ENCODE data around the gene CPED1. TPM values are rescaled to one million over a fixed set of nuclear protein-coding genes. Genes with fewer than 3 reads are reported as not detected.

Gene CPED1
- total RNA-seq, 1 experiment from 2014 or later: 0.13 TPM

DNA sequence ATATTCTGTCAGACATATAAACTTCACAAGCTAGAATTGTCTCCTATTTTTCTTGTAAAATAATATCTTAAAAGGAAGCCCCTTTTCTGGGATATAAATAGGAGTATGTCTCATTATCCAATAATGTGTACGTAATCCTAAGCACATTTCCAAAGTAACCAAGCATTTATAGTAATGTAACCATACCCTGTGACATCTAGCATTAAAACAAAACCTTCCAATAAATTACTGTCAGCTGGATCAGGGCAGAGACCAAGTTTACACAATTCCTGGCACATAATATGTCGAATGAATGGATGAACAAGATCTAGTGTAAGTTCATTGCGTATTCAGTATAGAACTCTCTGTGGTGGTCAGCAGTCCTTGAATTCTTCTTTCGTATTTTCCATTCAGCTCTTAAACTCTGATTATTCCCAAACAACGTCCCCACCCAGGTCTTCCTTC lies 14.3 kb downstream of the CPED1 start:
- Histone ChIP-seq H3K79me1 (ENCODE audit: insufficient read depth, low read depth, low read length, poor library complexity, severe bottlenecking) (no peaks in the 10 kb centered on the region), H3K18ac (ENCODE audit: insufficient read length, low read depth, low read length) (no peak overlapping the region), H3K56ac (ENCODE audit: insufficient read length, low read depth, low read length) (no peak overlapping the region), H2BK12ac (ENCODE audit: insufficient read length, low read depth, low read length) (no peak overlapping the region), H2AK5ac (ENCODE audit: insufficient read length, low read length) (no peak overlapping the region), H2BK15ac (ENCODE audit: low read depth, low read length) (no peak overlapping the region), H3T11ph (ENCODE audit: low read length) (no peak overlapping the region), H3K4ac (ENCODE audit: low read depth, low read length) (no peak overlapping the region), H3K27me3 (ENCODE audit: insufficient read depth, low read length) (no peaks in the 10 kb centered on the region), H2BK120ac (ENCODE audit: low read depth, low read length, poor library complexity, severe bottlenecking) (no peak overlapping the region), H3K4me1 (ENCODE audit: insufficient read depth, low read length) (peaks cover 2% of the 10 kb centered on the region; the same call in 1 of the 2 replicates), H4K5ac (ENCODE audit: insufficient read length, low read depth, low read length) (no peak overlapping the region), H2BK20ac (ENCODE audit: low read depth, low read length, poor library complexity, severe bottlenecking) (no peak overlapping the region), H2AFZ (ENCODE audit: low read length) (no peak overlapping the region), H4K8ac (replicated peaks; ENCODE audit: insufficient read length, low read depth, low read length) (no peak overlapping the region), H2BK5ac (ENCODE audit: insufficient read length, low read length) (no peak overlapping the region), H4K91ac (ENCODE audit: insufficient read length, low read depth, low read length) (no peak overlapping the region), H3K23ac (ENCODE audit: insufficient read length, low read depth, low read length) (no peak overlapping the region), H4K20me1 (ENCODE audit: control insufficient read depth, insufficient read depth, insufficient read length) (no peaks in the 10 kb centered on the region), H3K9me3 (ENCODE audit: control insufficient read depth, low read depth, low read length) (no peaks in the 10 kb centered on the region), H3K4me2 (ENCODE audit: insufficient read depth, insufficient read length, low read length) (no peak overlapping the region), H3K23me2 (ENCODE audit: insufficient read length, low read depth, low read length, poor library complexity, severe bottlenecking) (no peaks in the 10 kb centered on the region), H3K27ac (ENCODE audit: insufficient read length, low read depth, low read length) (no peak overlapping the region), H3K79me2 (ENCODE audit: insufficient read depth, low read length) (no peaks in the 10 kb centered on the region), H3K9ac (ENCODE audit: extremely low read depth, insufficient read length, low read length) (no peak overlapping the region), H3K14ac (ENCODE audit: insufficient read depth, low read length) (no peak overlapping the region)
- DNase-seq: no peak
- Mint-ChIP-seq H3K36me3 (ENCODE audit: insufficient read depth in 1 of 3, low read depth in 3 of 3) (no peaks in the 10 kb centered on the region), H3K9me3 (no peaks in the 10 kb centered on the region), H3K4me1 (peaks cover 19 to 20% of the 10 kb centered on the region in 2 experiments), H3K27ac (no peak overlapping the region), H3K27me3 (ENCODE audit: low read depth) (no peaks in the 10 kb centered on the region), H3K4me3 (no peak overlapping the region)
- TF ChIP-seq, protein P1, sequence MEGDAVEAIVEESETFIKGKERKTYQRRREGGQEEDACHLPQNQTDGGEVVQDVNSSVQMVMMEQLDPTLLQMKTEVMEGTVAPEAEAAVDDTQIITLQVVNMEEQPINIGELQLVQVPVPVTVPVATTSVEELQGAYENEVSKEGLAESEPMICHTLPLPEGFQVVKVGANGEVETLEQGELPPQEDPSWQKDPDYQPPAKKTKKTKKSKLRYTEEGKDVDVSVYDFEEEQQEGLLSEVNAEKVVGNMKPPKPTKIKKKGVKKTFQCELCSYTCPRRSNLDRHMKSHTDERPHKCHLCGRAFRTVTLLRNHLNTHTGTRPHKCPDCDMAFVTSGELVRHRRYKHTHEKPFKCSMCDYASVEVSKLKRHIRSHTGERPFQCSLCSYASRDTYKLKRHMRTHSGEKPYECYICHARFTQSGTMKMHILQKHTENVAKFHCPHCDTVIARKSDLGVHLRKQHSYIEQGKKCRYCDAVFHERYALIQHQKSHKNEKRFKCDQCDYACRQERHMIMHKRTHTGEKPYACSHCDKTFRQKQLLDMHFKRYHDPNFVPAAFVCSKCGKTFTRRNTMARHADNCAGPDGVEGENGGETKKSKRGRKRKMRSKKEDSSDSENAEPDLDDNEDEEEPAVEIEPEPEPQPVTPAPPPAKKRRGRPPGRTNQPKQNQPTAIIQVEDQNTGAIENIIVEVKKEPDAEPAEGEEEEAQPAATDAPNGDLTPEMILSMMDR (conservative IDR thresholded peaks at IDR 0.05): no peak
- no CpG with 5 or more reads among the region's 5 CpGs for WGBS (ENCODE audit: extremely low coverage, insufficient read length, low lambda C conversion rate)

Measured in H9 (cell line).